Tibial nerve (tissue), 4 donors: ENCODE measurements around the gene PPP6R2.

Experiments used
- EP300 ChIP-seq, 2 donors: sonication (generic); formaldehyde crosslinking; IDR thresholded peaks; one replicate each; pipeline ENCODE4 v1.6.1; 2017; ENCODE audit warnings: antibody characterized with exemption in 2 of 2, mild to moderate bottlenecking in 1 of 2
- TF ChIP-seq, protein P1 (sequence below), 5 experiments: fragments of 200-600 bp in 3 of 5; fragments of 450-650 bp in 2 of 5; sonication (generic) in 3 of 5; IDR thresholded peaks; one replicate each; pipeline ENCODE4 v1.5.1; 2016 to 2019; ENCODE audit warnings: antibody characterized with exemption in 5 of 5, mild to moderate bottlenecking in 3 of 5, moderate library complexity in 2 of 5

DNA sequence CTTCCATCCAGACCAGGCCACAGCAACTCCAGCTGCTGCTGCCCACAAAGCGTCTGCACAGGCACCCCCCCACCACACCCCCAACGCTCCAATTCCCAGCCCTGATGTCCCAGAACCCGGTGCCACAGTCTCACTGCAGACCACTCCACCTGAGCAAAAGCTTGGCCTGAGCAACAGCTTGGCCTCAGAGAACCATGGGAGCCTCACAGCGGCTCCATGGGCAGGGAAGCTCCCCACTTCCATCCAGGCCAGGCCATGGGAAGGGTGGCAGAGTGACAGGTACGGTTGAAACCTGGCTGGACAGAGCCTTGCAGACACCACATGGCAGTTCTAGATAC lies 48.8 kb upstream of the PPP6R2 start:
- TF ChIP-seq, protein P1, sequence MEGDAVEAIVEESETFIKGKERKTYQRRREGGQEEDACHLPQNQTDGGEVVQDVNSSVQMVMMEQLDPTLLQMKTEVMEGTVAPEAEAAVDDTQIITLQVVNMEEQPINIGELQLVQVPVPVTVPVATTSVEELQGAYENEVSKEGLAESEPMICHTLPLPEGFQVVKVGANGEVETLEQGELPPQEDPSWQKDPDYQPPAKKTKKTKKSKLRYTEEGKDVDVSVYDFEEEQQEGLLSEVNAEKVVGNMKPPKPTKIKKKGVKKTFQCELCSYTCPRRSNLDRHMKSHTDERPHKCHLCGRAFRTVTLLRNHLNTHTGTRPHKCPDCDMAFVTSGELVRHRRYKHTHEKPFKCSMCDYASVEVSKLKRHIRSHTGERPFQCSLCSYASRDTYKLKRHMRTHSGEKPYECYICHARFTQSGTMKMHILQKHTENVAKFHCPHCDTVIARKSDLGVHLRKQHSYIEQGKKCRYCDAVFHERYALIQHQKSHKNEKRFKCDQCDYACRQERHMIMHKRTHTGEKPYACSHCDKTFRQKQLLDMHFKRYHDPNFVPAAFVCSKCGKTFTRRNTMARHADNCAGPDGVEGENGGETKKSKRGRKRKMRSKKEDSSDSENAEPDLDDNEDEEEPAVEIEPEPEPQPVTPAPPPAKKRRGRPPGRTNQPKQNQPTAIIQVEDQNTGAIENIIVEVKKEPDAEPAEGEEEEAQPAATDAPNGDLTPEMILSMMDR (IDR thresholded peaks at IDR 0.05), result no peak
- no peak for TF ChIP-seq EP300 (IDR thresholded peaks at IDR 0.05)
